Panc1 (cell line): Measurements from ENCODE around the gene MOB4. TPM values are rescaled to one million over a fixed set of nuclear protein-coding genes. Genes with fewer than 3 reads are reported as not detected.

Experiments
- ATAC-seq: fragments of 200-7000 bp; cut with Tn5 transposase; 2 replicates; pipeline ENCODE4 v1.9.1; 2020; ENCODE audit warnings: mild to moderate bottlenecking, moderate library complexity
- BruUV-seq: library from RNA; stranded (reverse); fragments of 400-500 nt; replicated peaks from 2 replicates; lab custom pipeline; 2021; lab: Mats Ljungman, UMichigan
- CTCF ChIA-PET: fragments of 300-600 bp; sonication (Branson Sonifier 250); formaldehyde crosslinking; loops from one replicate; lab custom pipeline; 2022; ENCODE audit warnings: antibody characterized with exemption; lab: Charles Lee
- POLR2A ChIA-PET: fragments of 300-600 bp; sonication (Branson Sonifier 250); formaldehyde crosslinking; loops from one replicate; lab custom pipeline; 2022; ENCODE audit warnings: antibody characterized with exemption; lab: Charles Lee
- DNase-seq: peaks from one replicate; pipeline ENCODE4 v3.0.0-alpha.2; 2010; ENCODE audit warnings: low read depth, low spot score
- H3K27ac ChIP-seq: 2 replicates; pipeline ENCODE4 v1.5.1; 2011; ENCODE audit warnings: mild to moderate bottlenecking, low read length, inconsistent platforms
- H3K27me3 ChIP-seq: fragments of 200-500 bp; sonication (Bioruptor generic); 2 replicates; pipeline ENCODE4 v1.6.0; 2014; ENCODE audit warnings: low read length, inconsistent platforms; ENCODE audit not compliant: control insufficient read depth, insufficient read depth
- H3K36me3 ChIP-seq: fragments of 200-500 bp; sonication (Bioruptor generic); 2 replicates; pipeline ENCODE4 v1.5.1; 2014; ENCODE audit warnings: inconsistent platforms, mild to moderate bottlenecking, low read length, moderate library complexity; ENCODE audit not compliant: control insufficient read depth, insufficient read depth
- H3K4me1 ChIP-seq: 2 replicates; pipeline ENCODE4 v1.5.1; 2011; ENCODE audit warnings: inconsistent platforms, mild to moderate bottlenecking, low read length, moderate library complexity; ENCODE audit not compliant: control insufficient read depth, insufficient read depth
- H3K4me3 ChIP-seq, 2 experiments: 2 replicates each; pipeline ENCODE4 v1.5.1; 2011 to 2012; ENCODE audit warnings: low read depth in 2 of 2, low read length in 2 of 2, mild to moderate bottlenecking in 2 of 2, inconsistent platforms in 1 of 2, moderate library complexity in 1 of 2
- H3K9me3 ChIP-seq: fragments of 200-500 bp; sonication (Bioruptor generic); 2 replicates; pipeline ENCODE4 v1.5.1; 2014; ENCODE audit warnings: low read depth, mild to moderate bottlenecking, inconsistent platforms, low read length, moderate library complexity; ENCODE audit not compliant: control insufficient read depth, insufficient read depth
- CTCF ChIP-seq: fragments of 450-650 bp; IDR thresholded peaks from 2 replicates; pipeline ENCODE4 v1.5.1; 2017; ENCODE audit warnings: mild to moderate bottlenecking
- POLR2AphosphoS5 ChIP-seq: IDR thresholded peaks from 2 replicates; pipeline ENCODE4 v1.6.1; 2012; ENCODE audit warnings: mild to moderate bottlenecking, low read depth, low read length, moderate library complexity
- REST ChIP-seq, 2 experiments: IDR thresholded peaks; 2 replicates each; pipeline ENCODE4 v1.6.1; 2011 to 2012; ENCODE audit warnings: low read depth in 2 of 2, control low read depth in 1 of 2, low read length in 1 of 2, mild to moderate bottlenecking in 1 of 2, moderate library complexity in 1 of 2; ENCODE audit not compliant: insufficient read depth in 1 of 2
- SIN3A ChIP-seq: IDR thresholded peaks from 2 replicates; pipeline ENCODE4 v1.6.1; 2012; ENCODE audit warnings: low read depth, mild to moderate bottlenecking, low read length, moderate library complexity, borderline replicate concordance; ENCODE audit not compliant: insufficient read depth
- TCF7L2 ChIP-seq: IDR thresholded peaks from 2 replicates; pipeline ENCODE4 v1.6.1; 2011; ENCODE audit warnings: mild to moderate bottlenecking, low read depth, low read length, inconsistent platforms
- in situ Hi-C: cut with HindIII; loops from 2 replicates; pipeline ENCODE4 v1.10.0; 2016; ENCODE audit warnings: low sequenced_read_pairs, low pct_unique_long_range_greater_than_20kb
- intact Hi-C: fragments of 100-400 bp; cut with micrococcal nuclease; formaldehyde crosslinking; loops from one replicate; pipeline ENCODE4 v1.10.0; 2022; ENCODE audit not compliant: unreplicated experiment
- total RNA-seq: library from RNA; stranded (reverse); gene quantifications from one replicate; pipeline ENCODE4 v1.2.1, GENCODE V29; 2021; ENCODE audit not compliant: unreplicated experiment

MOB4 gene
- total RNA-seq, 1 experiment from 2014 or later, result 25.6 TPM

- intact Hi-C loops, result no loop called here
- POLR2A ChIA-PET, result interaction anchor here (0.9 to 1.2 kb wide), 4 partner anchors 8 to 62 kb away, joined by 3 to 7 read pairs (median 4); partner anchors contain the start of gene COQ10B
- no peaks in the 10 kb centered on the region for H3K9me3 ChIP-seq
- peaks cover 68% of the 10 kb centered on the region for H3K36me3 ChIP-seq
- H3K27me3 ChIP-seq, result no peaks in the 10 kb centered on the region
- no TSS peak for BruUV-seq
- DNase-seq (no peak), ATAC-seq (peak; percentile 40)
- in situ Hi-C loops, result no loop called here
- H3K27ac ChIP-seq, result peak overlapping the region; percentile 96
- CTCF ChIA-PET, result interaction anchor here (1.2 kb wide), 1 partner anchor 206 kb away, joined by 3 read pairs; the partner anchor contains the start of gene MARS2
- H3K4me1 ChIP-seq, result peaks cover 33% of the 10 kb centered on the region
- TF ChIP-seq SIN3A (no peak; the same call in 1 of the 2 replicates), CTCF (no peak), POLR2AphosphoS5 (no peak), REST (IDR thresholded peaks at IDR 0.05; ENCODE audit: insufficient read depth in 1 of 2, low read depth in 2 of 2, low read length in 1 of 2) (no peak), TCF7L2 (no peak)
- peak overlapping the region; percentile 60 to 93 for H3K4me3 ChIP-seq
These were observed 16.8 kb upstream of the MOB4 start for GRCh38 chr2:197498937-197499593.

GRCh38 chr2:197499594-197500502 is 16.0 kb upstream of the MOB4 start, which contains the start of the genes HSPD1 and HSPE1:
HSPD1 (minus strand) TSS chr2:197499840; CDS start chr2:197498848, 992 bp downstream.
HSPE1 (plus strand) TSS chr2:197500379; CDS start chr2:197500437, 58 bp downstream.
- peak; percentile 94 for ATAC-seq
- H3K27me3 ChIP-seq, result no peaks in the 10 kb centered on the region
- DNase-seq, result peak; percentile 96
- POLR2A ChIA-PET, result interaction anchor here (0.6 to 1.2 kb wide), 6 partner anchors 9 to 63 kb away, joined by 3 to 7 read pairs (median 3); partner anchors contain the start of gene COQ10B
- CTCF ChIA-PET, result interaction anchor here (1.2 kb wide), 1 partner anchor 205 kb away, joined by 3 read pairs; the partner anchor contains the start of gene MARS2
- peaks cover 67% of the 10 kb centered on the region for H3K36me3 ChIP-seq
- H3K4me1 ChIP-seq, result peaks cover 33% of the 10 kb centered on the region
- H3K27ac ChIP-seq, result peak within 1 kb of the TSS; percentile 96
- peak within 1 kb of the TSS; percentile 60 to 93 for H3K4me3 ChIP-seq
- intact Hi-C loops, result loop anchor here (5.0 kb wide), 1 partner anchor 207 kb away; the partner anchor contains the start of gene MARS2
- in situ Hi-C loops, result no loop called here
- TF ChIP-seq CTCF (no peak), REST (IDR thresholded peaks at IDR 0.05; ENCODE audit: insufficient read depth in 1 of 2, low read depth in 2 of 2, low read length in 1 of 2) (0 out of 4 replicates have a peak, but pooled peaks of 1 of the 2 experiments have one; percentile 59), TCF7L2 (peak; percentile 81), POLR2AphosphoS5 (peak; percentile 95), SIN3A (peak; percentile 77; the same call in 1 of the 2 replicates)
- BruUV-seq, result no TSS peak
- H3K9me3 ChIP-seq, result no peaks in the 10 kb centered on the region
